Gastrocnemius medialis (tissue), 4 donors: ENCODE data around the gene LMO7.

Experiments
- CTCF ChIP-seq, 5 experiments: fragments of 450-650 bp in 3 of 5; fragments of 200-600 bp in 2 of 5; sonication (generic) in 2 of 5; IDR thresholded peaks in 4 of 5; conservative IDR thresholded peaks in 1 of 5; 1 replicate in 4 of 5; 2 replicates in 1 of 5; pipeline ENCODE4 v1.5.1; 2016 to 2019; ENCODE audit warnings: antibody characterized with exemption in 5 of 5, mild to moderate bottlenecking in 3 of 5, moderate library complexity in 3 of 5
- POLR2A ChIP-seq, 2 donors: fragments of 450-650 bp; IDR thresholded peaks; one replicate each; pipeline ENCODE4 v1.6.1; 2017; ENCODE audit warnings: antibody characterized with exemption in 2 of 2, mild to moderate bottlenecking in 2 of 2, moderate library complexity in 2 of 2

GRCh38 chr13:75812751-75813181 is 176.6 kb downstream of the LMO7 start:
- TF ChIP-seq POLR2A (IDR thresholded peaks at IDR 0.05) (no peak), CTCF (IDR thresholded peaks at IDR 0.05 in 4 of 5, conservative IDR thresholded peaks at IDR 0.05 in 1 of 5) (no peak)
